NCI-H1436 (cell line): Measurements from ENCODE around the gene KIR3DL3.
"Not testable (repeated sequence)": the region's sequence is repeated elsewhere in the genome, so short reads cannot be mapped to it uniquely, and the experiment has no call there.

Source experiments
- DNase-seq: peaks from one replicate; lab custom pipeline; 2025; lab: John Stamatoyannopoulos, UW

KIR3DL3 gene

GRCh38 chr19:54782916-54783315 is 58.7 kb downstream of the KIR3DL3 start:
- DNase-seq = not testable (repeated sequence)
